Chondrocyte (in vitro differentiated cells): ENCODE measurements around the gene SIPA1L3. TPM values are rescaled to one million over a fixed set of nuclear protein-coding genes. Genes with fewer than 3 reads are reported as not detected.

Experiments used
- DNase-seq: peaks from one replicate; pipeline ENCODE4 v3.0.0; 2021; ENCODE audit warnings: mixed read lengths, low spot score
- H3K27ac Mint-ChIP-seq: one replicate; pipeline ENCODE4 v1.8.0; 2021; ENCODE audit warnings: mild to moderate bottlenecking, moderate library complexity, mixed read lengths; ENCODE audit not compliant: unreplicated experiment
- H3K27me3 Mint-ChIP-seq: 2 replicates; pipeline ENCODE4 v1.8.0; 2021; ENCODE audit warnings: low read depth, mixed read lengths
- H3K36me3 Mint-ChIP-seq: 2 replicates; pipeline ENCODE4 v1.8.0; 2021; ENCODE audit warnings: low read depth, mixed read lengths
- H3K4me1 Mint-ChIP-seq: 2 replicates; pipeline ENCODE4 v1.8.0; 2021; ENCODE audit warnings: low read depth, mild to moderate bottlenecking, mixed read lengths
- H3K4me3 Mint-ChIP-seq: one replicate; pipeline ENCODE4 v1.8.0; 2021; ENCODE audit warnings: mild to moderate bottlenecking, moderate library complexity, mixed read lengths; ENCODE audit not compliant: unreplicated experiment
- H3K9me3 Mint-ChIP-seq: 2 replicates; pipeline ENCODE4 v1.8.0; 2021; ENCODE audit warnings: low read depth, mixed read lengths
- total RNA-seq: library from RNA; stranded (reverse); gene quantifications from 3 replicates; pipeline ENCODE4 v1.2.1, GENCODE V29; 2021
- TF ChIP-seq, protein P1 (sequence below): fragments of 200-600 bp; sonication (generic); IDR thresholded peaks from 2 replicates; pipeline ENCODE4 v1.5.0; 2021; ENCODE audit warnings: antibody characterized with exemption, mild to moderate bottlenecking, moderate library complexity

SIPA1L3 gene
- total RNA-seq, 1 donor from 2014 or later = 17.5 TPM

GRCh38 chr19:37953918-37954303 is 46.9 kb downstream of the SIPA1L3 start:
- no peaks in the 10 kb centered on the region for H3K36me3 Mint-ChIP-seq
- H3K27me3 Mint-ChIP-seq = no peaks in the 10 kb centered on the region
- no peak overlapping the region for H3K27ac Mint-ChIP-seq
- TF ChIP-seq, protein P1, sequence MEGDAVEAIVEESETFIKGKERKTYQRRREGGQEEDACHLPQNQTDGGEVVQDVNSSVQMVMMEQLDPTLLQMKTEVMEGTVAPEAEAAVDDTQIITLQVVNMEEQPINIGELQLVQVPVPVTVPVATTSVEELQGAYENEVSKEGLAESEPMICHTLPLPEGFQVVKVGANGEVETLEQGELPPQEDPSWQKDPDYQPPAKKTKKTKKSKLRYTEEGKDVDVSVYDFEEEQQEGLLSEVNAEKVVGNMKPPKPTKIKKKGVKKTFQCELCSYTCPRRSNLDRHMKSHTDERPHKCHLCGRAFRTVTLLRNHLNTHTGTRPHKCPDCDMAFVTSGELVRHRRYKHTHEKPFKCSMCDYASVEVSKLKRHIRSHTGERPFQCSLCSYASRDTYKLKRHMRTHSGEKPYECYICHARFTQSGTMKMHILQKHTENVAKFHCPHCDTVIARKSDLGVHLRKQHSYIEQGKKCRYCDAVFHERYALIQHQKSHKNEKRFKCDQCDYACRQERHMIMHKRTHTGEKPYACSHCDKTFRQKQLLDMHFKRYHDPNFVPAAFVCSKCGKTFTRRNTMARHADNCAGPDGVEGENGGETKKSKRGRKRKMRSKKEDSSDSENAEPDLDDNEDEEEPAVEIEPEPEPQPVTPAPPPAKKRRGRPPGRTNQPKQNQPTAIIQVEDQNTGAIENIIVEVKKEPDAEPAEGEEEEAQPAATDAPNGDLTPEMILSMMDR = no peak
- no peak overlapping the region for H3K4me3 Mint-ChIP-seq
- H3K4me1 Mint-ChIP-seq = peaks cover 14% of the 10 kb centered on the region
- no peak for DNase-seq
- no peaks in the 10 kb centered on the region for H3K9me3 Mint-ChIP-seq

DNA sequence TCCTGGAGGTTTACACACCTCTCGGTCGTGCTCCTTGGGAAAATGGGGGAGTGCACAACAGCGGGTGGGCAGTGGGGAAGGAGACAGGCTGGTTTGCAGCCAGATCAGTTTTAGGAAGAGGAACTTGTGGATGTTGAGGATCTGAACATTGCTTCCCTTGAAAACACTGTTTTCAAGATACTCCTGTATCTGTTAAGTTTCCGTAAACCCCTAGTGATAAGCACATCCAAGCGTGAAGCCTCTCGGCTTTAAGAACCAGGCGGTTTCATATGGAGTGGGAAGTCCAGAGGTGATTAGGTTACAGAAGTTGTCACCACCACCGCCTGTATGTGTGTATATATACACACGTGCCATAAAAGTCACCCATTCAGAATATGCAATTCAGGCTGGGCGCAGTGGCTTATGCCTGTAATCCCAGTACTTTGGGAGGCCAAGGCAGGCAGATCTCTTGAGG is 47.4 kb downstream of the SIPA1L3 start:
- DNase-seq = no peak
- no peaks in the 10 kb centered on the region for H3K9me3 Mint-ChIP-seq
- no peak overlapping the region for H3K27ac Mint-ChIP-seq
- H3K36me3 Mint-ChIP-seq = no peaks in the 10 kb centered on the region
- peaks cover 18% of the 10 kb centered on the region for H3K4me1 Mint-ChIP-seq
- H3K4me3 Mint-ChIP-seq = no peak overlapping the region
- TF ChIP-seq, protein P1 = no peak
- no peaks in the 10 kb centered on the region for H3K27me3 Mint-ChIP-seq

GRCh38 chr19:37955986-37956385 is 49.0 kb downstream of the SIPA1L3 start:
- TF ChIP-seq, protein P1 = no peak
- Mint-ChIP-seq H3K27me3 (no peaks in the 10 kb centered on the region), H3K36me3 (no peaks in the 10 kb centered on the region), H3K9me3 (no peaks in the 10 kb centered on the region), H3K4me1 (peaks cover 18% of the 10 kb centered on the region), H3K27ac (no peak overlapping the region), H3K4me3 (no peak overlapping the region)
- no peak for DNase-seq

GRCh38 chr19:37957176-37957575 is 50.2 kb downstream of the SIPA1L3 start:
- TF ChIP-seq, protein P1 = no peak
- Mint-ChIP-seq H3K36me3 (peaks cover 4% of the 10 kb centered on the region), H3K4me1 (peaks cover 22% of the 10 kb centered on the region)

DNA sequence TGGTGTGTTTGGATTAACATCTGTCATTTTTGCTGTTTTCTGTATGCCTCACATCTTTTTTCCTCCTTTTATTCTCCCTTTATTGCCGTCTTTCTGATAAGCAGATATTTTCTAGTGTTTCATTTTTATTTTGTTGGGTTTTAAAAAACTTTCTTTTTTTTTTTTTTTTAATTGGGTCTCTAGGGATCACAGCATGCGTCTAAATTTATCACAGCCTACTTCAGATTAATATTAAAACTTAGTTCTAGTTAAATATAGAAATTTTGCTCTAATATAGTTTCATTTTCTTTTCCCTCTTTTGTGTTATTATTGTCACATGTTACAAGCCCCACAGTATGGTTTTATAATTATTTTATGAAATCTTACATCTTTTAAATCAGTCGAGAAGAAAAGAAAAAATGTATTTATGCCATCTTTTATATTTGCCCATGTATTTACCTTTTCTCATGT is 52.7 kb downstream of the SIPA1L3 start:
- H3K36me3 Mint-ChIP-seq = peaks cover 4% of the 10 kb centered on the region
- H3K4me3 Mint-ChIP-seq = no peak overlapping the region
- TF ChIP-seq, protein P1 = no peak
- peaks cover 31% of the 10 kb centered on the region for H3K4me1 Mint-ChIP-seq
- H3K9me3 Mint-ChIP-seq = peaks cover 7% of the 10 kb centered on the region
- DNase-seq = no peak
- H3K27ac Mint-ChIP-seq = no peak overlapping the region
- no peaks in the 10 kb centered on the region for H3K27me3 Mint-ChIP-seq

More at GRCh38 chr19:37957176-37957575, 50.2 kb downstream of the SIPA1L3 start:
- Mint-ChIP-seq H3K9me3 (peaks cover 7% of the 10 kb centered on the region), H3K4me3 (no peak overlapping the region), H3K27me3 (no peaks in the 10 kb centered on the region), H3K27ac (no peak overlapping the region)
- no peak for DNase-seq
